BJ (cell line): Measurements from ENCODE around the gene MTA2. TPM values are rescaled to one million over a fixed set of nuclear protein-coding genes. Genes with fewer than 3 reads are reported as not detected.
"Not testable (repeated sequence)": the region's sequence is repeated elsewhere in the genome, so short reads cannot be mapped to it uniquely, and the experiment has no call there.

Source experiments
- CTCF ChIA-PET: fragments of 350-600 bp; formaldehyde crosslinking; extraction: SDS; loops from one replicate; lab custom pipeline; 2021; ENCODE audit warnings: antibody characterized with exemption, inconsistent platforms; lab: Yijun Ruan, JAX
- POLR2A ChIA-PET: fragments of 300-600 bp; sonication (Branson Sonifier 250); formaldehyde crosslinking; extraction: SDS; loops from one replicate; lab custom pipeline; 2021; ENCODE audit warnings: antibody characterized with exemption; lab: Charles Lee
- DNase-seq: peaks from one replicate; pipeline ENCODE4 v3.0.0-alpha.2; 2011; ENCODE audit warnings: low read depth
- H3K27me3 ChIP-seq: 2 replicates; pipeline ENCODE4 v1.6.0; 2011; ENCODE audit warnings: low read length; ENCODE audit not compliant: control insufficient read depth, insufficient read depth
- H3K36me3 ChIP-seq: 2 replicates; pipeline ENCODE4 v1.5.1; 2011; ENCODE audit warnings: low read length; ENCODE audit not compliant: control insufficient read depth, insufficient read depth
- H3K4me3 ChIP-seq: 2 replicates; pipeline ENCODE4 v1.5.1; 2011; ENCODE audit warnings: low read depth, mild to moderate bottlenecking, control low read depth, low read length
- CTCF ChIP-seq: IDR thresholded peaks from 2 replicates; pipeline ENCODE4 v1.5.1; 2011; ENCODE audit warnings: low read depth, mild to moderate bottlenecking, control low read depth, inconsistent platforms, low read length, moderate library complexity; ENCODE audit not compliant: insufficient read depth
- polyA plus RNA-seq: library from polyadenylated mRNA; depleted of rRNA; stranded (reverse); fragments of >200 nt; gene quantifications from 2 replicates; pipeline ENCODE4 v1.2.3, GENCODE V29; 2011

The MTA2 gene
- polyA plus RNA-seq, 1 experiment: 16.4 TPM

- H3K4me3 ChIP-seq: peak within 1 kb of the TSS; percentile 63
- peaks cover 22% of the 10 kb centered on the region for H3K36me3 ChIP-seq
- peak; percentile 100 for DNase-seq
- no peak for TF ChIP-seq CTCF
- ChIA-PET POLR2A (interaction anchor here (0.5 to 1.3 kb wide), 13 partner anchors 11 to 510 kb away, joined by 3 to 25 read pairs (median 5); partner anchors contain the start of genes HNRNPUL2, LRRN4CL, TUT1 and ZBTB3), CTCF (interaction anchor here (0.7 to 2.8 kb wide), 5 partner anchors 11 to 178 kb away, joined by 3 to 16 read pairs (median 6); no protein-coding TSS in a partner anchor)
- no peaks in the 10 kb centered on the region for H3K27me3 ChIP-seq
Observed at GRCh38 chr11:62573592-62574362, 27.9 kb downstream of the MTA2 start, which contains the start of gene EEF1G. Gene EEF1G (minus strand): TSS chr11:62573891. CDS start chr11:62573842, 49 bp downstream.

- ChIA-PET POLR2A (interaction anchor here (0.6 to 1.3 kb wide), 11 partner anchors 12 to 181 kb away, joined by 3 to 25 read pairs (median 4); partner anchors contain the start of genes HNRNPUL2, LRRN4CL, TUT1 and ZBTB3), CTCF (interaction anchor here (0.7 to 4.6 kb wide), 7 partner anchors 12 to 178 kb away, joined by 3 to 31 read pairs (median 6); no protein-coding TSS in a partner anchor)
- peak overlapping the region; percentile 57 for H3K4me3 ChIP-seq
- no peaks in the 10 kb centered on the region for H3K27me3 ChIP-seq
- DNase-seq: no peak
- no peak for TF ChIP-seq CTCF
- peaks cover 20% of the 10 kb centered on the region for H3K36me3 ChIP-seq
Observed at GRCh38 chr11:62573006-62573591, 28.6 kb downstream of the MTA2 start.

- ChIA-PET CTCF (interaction anchor here (0.8 to 4.6 kb wide), 5 partner anchors 12 to 178 kb away, joined by 3 to 31 read pairs (median 8); no protein-coding TSS in a partner anchor), POLR2A (no interaction called here)
- Histone ChIP-seq H3K27me3 (no peaks in the 10 kb centered on the region), H3K4me3 (peak overlapping the region; percentile 57), H3K36me3 (peaks cover 20% of the 10 kb centered on the region)
- no peak for DNase-seq
- TF ChIP-seq CTCF: no peak
Observed at GRCh38 chr11:62572431-62572830, 29.2 kb downstream of the MTA2 start.

GRCh38 chr11:62571493-62571892 is 30.2 kb downstream of the MTA2 start:
- not testable (repeated sequence) for H3K4me3 ChIP-seq
- peaks cover 23% of the 10 kb centered on the region for H3K36me3 ChIP-seq

GRCh38 chr11:62570903-62571302 is 30.8 kb downstream of the MTA2 start:
- CTCF ChIA-PET: interaction anchor here (2.7 to 4.6 kb wide), 2 partner anchors 10 to 28 kb away, joined by 8 to 31 read pairs; no protein-coding TSS in a partner anchor
- H3K4me3 ChIP-seq, POLR2A ChIA-PET, H3K27me3 ChIP-seq, DNase-seq: not testable (repeated sequence)
- H3K36me3 ChIP-seq: peaks cover 26% of the 10 kb centered on the region

More at GRCh38 chr11:62571493-62571892, 30.2 kb downstream of the MTA2 start:
- DNase-seq, H3K27me3 ChIP-seq, POLR2A ChIA-PET: not testable (repeated sequence)
- CTCF ChIA-PET: interaction anchor here (1.7 to 4.6 kb wide), 3 partner anchors 11 to 177 kb away, joined by 6 to 31 read pairs (median 8); no protein-coding TSS in a partner anchor

GRCh38 chr11:62569611-62570010 is 32.1 kb downstream of the MTA2 start:
- no peak for TF ChIP-seq CTCF
- DNase-seq: no peak
- Histone ChIP-seq H3K4me3 (no peak overlapping the region), H3K27me3 (no peaks in the 10 kb centered on the region), H3K36me3 (peaks cover 29% of the 10 kb centered on the region)
- ChIA-PET CTCF (interaction anchor here (0.6 to 4.6 kb wide), 7 partner anchors 9 to 175 kb away, joined by 3 to 31 read pairs (median 3); no protein-coding TSS in a partner anchor), POLR2A (no interaction called here)
